Prostate gland (tissue), 2 donors: ENCODE results near the gene MAGI3. TPM values are rescaled to one million over a fixed set of nuclear protein-coding genes. Genes with fewer than 3 reads are reported as not detected.

Experiments used
- DNase-seq: peaks from one replicate; pipeline ENCODE4 v3.0.0-alpha.2; 2019; ENCODE audit warnings: low spot score
- H3K27ac ChIP-seq, 2 donors: fragments of 200-600 bp; sonication (generic); 2 replicates each; pipeline ENCODE4 v1.5.1; 2017 to 2019
- H3K27me3 ChIP-seq: fragments of 200-600 bp; sonication (generic); replicated peaks from 2 replicates; pipeline ENCODE4 v1.5.1; 2019; ENCODE audit not compliant: insufficient read depth
- H3K36me3 ChIP-seq, 2 donors: fragments of 200-600 bp; sonication (generic); 1 replicate in 1 of 2; 2 replicates in 1 of 2; pipeline versions ENCODE4 v1.5.1 to v1.8.1; 2017 to 2019
- H3K4me1 ChIP-seq: fragments of 200-600 bp; sonication (generic); replicated peaks from 2 replicates; pipeline ENCODE4 v1.5.1; 2019
- H3K4me3 ChIP-seq, 2 donors: fragments of 200-600 bp; sonication (generic); 2 replicates each; pipeline ENCODE4 v1.5.1; 2017 to 2019
- H3K9me3 ChIP-seq: fragments of 200-600 bp; sonication (generic); 2 replicates; pipeline ENCODE4 v1.5.1; 2017
- POLR2A ChIP-seq: fragments of 450-650 bp; IDR thresholded peaks from one replicate; pipeline ENCODE4 v1.6.1; 2016; ENCODE audit warnings: antibody characterized with exemption, mild to moderate bottlenecking
- POLR2AphosphoS5 ChIP-seq: sonication (generic); formaldehyde crosslinking; IDR thresholded peaks from one replicate; pipeline ENCODE4 v1.6.1; 2017; ENCODE audit warnings: antibody characterized with exemption
- WGBS: methylation state at CpG from one replicate; pipeline ENCODE4 v1.1.5; 2018; 5-methylcytosine and 5-hydroxymethylcytosine counted together
- intact Hi-C: fragments of 100-400 bp; cut with DNase I; formaldehyde crosslinking; loops from one replicate; pipeline ENCODE4 v1.14.2; 2022
- total RNA-seq, 2 donors: library from RNA; depleted of rRNA; stranded (reverse); fragments of >200 nt; gene quantifications; one replicate each; pipeline ENCODE4 v1.1.0, GENCODE V29; 2016
- TF ChIP-seq, protein P1 (sequence below), 4 experiments: fragments of 200-600 bp in 2 of 4; fragments of 450-650 bp in 2 of 4; sonication (generic) in 2 of 4; IDR thresholded peaks; 1 replicate in 3 of 4; 2 replicates in 1 of 4; pipeline ENCODE4 v1.5.1; 2016 to 2019; ENCODE audit warnings: antibody characterized with exemption in 4 of 4, mild to moderate bottlenecking in 2 of 4, moderate library complexity in 2 of 4

The MAGI3 gene
- total RNA-seq, 2 donors from 2014 or later: 20.2 to 23.2 TPM

DNA sequence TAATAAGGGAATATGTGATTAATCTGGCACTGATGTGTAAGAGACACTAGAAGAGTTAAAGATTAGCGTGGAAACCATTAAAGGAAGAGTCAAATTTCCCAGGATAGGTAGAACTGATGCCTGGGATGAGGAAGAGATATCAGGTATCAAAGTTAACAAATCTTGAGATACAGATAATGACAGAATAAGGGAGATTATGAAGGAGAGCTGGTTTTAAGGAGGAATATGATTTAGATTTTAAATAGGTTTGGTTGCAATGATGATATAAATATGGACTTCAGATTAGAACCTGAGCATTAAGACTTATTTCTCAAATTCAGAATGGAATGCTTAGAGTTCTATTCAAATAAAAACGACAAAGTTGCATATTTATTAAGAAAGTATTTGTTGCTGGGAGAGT is 26.2 kb downstream of the MAGI3 start:
- H3K9me3 ChIP-seq: no peaks in the 10 kb centered on the region
- H3K4me3 ChIP-seq: no peak overlapping the region
- no peak overlapping the region for H3K27ac ChIP-seq
- TF ChIP-seq, protein P1, sequence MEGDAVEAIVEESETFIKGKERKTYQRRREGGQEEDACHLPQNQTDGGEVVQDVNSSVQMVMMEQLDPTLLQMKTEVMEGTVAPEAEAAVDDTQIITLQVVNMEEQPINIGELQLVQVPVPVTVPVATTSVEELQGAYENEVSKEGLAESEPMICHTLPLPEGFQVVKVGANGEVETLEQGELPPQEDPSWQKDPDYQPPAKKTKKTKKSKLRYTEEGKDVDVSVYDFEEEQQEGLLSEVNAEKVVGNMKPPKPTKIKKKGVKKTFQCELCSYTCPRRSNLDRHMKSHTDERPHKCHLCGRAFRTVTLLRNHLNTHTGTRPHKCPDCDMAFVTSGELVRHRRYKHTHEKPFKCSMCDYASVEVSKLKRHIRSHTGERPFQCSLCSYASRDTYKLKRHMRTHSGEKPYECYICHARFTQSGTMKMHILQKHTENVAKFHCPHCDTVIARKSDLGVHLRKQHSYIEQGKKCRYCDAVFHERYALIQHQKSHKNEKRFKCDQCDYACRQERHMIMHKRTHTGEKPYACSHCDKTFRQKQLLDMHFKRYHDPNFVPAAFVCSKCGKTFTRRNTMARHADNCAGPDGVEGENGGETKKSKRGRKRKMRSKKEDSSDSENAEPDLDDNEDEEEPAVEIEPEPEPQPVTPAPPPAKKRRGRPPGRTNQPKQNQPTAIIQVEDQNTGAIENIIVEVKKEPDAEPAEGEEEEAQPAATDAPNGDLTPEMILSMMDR (IDR thresholded peaks at IDR 0.05): no peak
- TF ChIP-seq POLR2A (no peak), POLR2AphosphoS5 (no peak)
- 92% methylated on average over 2 of the region's 2 CpGs for WGBS
- H3K27me3 ChIP-seq: no peaks in the 10 kb centered on the region
- no peaks in the 10 kb centered on the region for H3K4me1 ChIP-seq
- no peaks in the 10 kb centered on the region for H3K36me3 ChIP-seq
- intact Hi-C loops: no loop called here
- no peak for DNase-seq

DNA sequence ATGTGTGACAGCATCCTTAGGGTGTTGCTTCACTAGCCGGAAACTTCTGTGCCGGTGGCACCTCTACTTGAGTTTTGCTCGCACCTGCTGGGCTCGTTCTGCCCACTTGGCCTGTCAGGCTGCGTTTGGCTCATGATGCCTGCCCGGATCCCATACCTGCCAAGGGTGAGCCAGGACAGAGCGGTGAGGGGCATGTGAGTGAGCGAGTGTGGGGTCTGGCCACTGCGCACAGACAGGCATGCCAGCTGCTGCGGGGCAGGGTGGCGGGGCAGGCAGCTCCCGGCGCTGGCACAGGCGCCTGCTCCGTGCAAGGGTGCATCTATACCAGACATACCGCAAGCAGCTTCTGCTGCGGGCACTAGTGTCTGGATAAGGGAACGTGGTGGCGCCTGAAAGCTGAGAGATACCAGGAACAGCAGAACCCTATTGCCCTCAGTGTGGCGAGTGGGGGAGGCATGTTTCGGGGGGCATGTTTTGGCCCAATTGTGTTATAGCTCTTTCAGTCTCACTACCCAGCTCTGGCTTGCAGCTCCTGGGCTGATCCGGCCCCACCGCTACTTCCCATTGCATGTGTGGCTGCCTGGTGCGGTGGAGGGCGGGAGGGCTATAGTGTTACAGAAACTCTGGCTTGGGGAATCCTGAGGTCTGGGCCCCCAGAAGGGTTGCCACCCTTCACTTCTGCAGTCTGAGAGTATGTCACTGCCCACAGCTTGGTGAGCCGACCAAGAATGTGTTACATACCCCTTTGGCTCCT is 32.2 kb downstream of the MAGI3 start:
- Histone ChIP-seq H3K27ac (no peak overlapping the region), H3K4me3 (no peak overlapping the region), H3K36me3 (no peaks in the 10 kb centered on the region), H3K4me1 (no peaks in the 10 kb centered on the region), H3K9me3 (no peaks in the 10 kb centered on the region), H3K27me3 (no peaks in the 10 kb centered on the region)
- TF ChIP-seq POLR2A: no peak
- TF ChIP-seq, protein P1 (IDR thresholded peaks at IDR 0.05): no peak
- no peak for TF ChIP-seq POLR2AphosphoS5
- no peak for DNase-seq
- whole genome bisulfite sequencing: 97% methylated on average over 26 of the region's 26 CpGs
- intact Hi-C loops: no loop called here

GRCh38 chr1:113423826-113424225 is 33.5 kb downstream of the MAGI3 start:
- H3K4me3 ChIP-seq: no peak overlapping the region
- 95% methylated on average over 13 of the region's 14 CpGs for WGBS
- H3K4me1 ChIP-seq: no peaks in the 10 kb centered on the region
- no peaks in the 10 kb centered on the region for H3K27me3 ChIP-seq
- TF ChIP-seq POLR2A (no peak), POLR2AphosphoS5 (no peak)
- TF ChIP-seq, protein P1 (IDR thresholded peaks at IDR 0.05): no peak
- intact Hi-C loops: no loop called here
- H3K36me3 ChIP-seq: no peaks in the 10 kb centered on the region
- no peak for DNase-seq
- H3K9me3 ChIP-seq: no peaks in the 10 kb centered on the region
- no peak overlapping the region for H3K27ac ChIP-seq

DNA sequence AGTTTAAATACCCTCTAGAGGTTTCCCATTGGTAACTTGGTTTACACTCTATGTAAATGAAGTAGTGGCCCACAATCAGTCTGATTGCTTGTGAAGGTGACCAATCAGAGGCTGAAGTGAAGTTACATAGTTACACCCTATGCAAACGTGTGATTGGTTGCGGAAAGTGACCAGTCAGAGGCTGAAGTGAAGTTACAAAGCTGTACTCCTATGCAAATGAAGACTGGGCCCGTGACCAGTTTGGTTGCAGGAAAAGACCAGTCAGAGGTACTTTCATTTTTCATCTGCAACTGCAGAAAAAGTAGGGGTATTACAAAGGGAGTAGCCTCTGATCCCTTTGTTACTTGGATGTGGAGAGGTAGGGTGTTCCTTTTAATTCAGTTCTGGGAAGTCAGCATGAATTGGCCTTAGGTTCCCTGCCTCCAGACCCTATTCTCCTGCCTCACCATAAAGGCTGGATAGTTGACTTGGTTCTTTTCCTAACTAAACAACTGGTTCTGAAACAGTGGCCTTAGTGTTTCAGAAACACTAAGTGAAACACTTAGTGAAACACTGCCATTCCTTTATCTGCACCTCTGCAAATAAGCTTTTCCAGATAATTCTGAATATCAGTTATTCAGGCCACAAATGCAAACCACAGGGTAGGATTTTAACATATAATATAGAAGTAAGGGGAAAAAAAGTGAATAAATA is 39.3 kb downstream of the MAGI3 start:
- DNase-seq: no peak
- no peak overlapping the region for H3K27ac ChIP-seq
- no peaks in the 10 kb centered on the region for H3K9me3 ChIP-seq
- TF ChIP-seq POLR2A: no peak
- TF ChIP-seq, protein P1 (IDR thresholded peaks at IDR 0.05): no peak
- TF ChIP-seq POLR2AphosphoS5: no peak
- intact Hi-C loops: no loop called here
- H3K4me3 ChIP-seq: no peak overlapping the region
- no peaks in the 10 kb centered on the region for H3K36me3 ChIP-seq
- no peaks in the 10 kb centered on the region for H3K4me1 ChIP-seq
- H3K27me3 ChIP-seq: no peaks in the 10 kb centered on the region
- WGBS: 95% methylated on average over 3 of the region's 3 CpGs

- no peaks in the 10 kb centered on the region for H3K4me1 ChIP-seq
- intact Hi-C loops: no loop called here
Measured at GRCh38 chr1:113433184-113433583, 42.9 kb downstream of the MAGI3 start.

More at GRCh38 chr1:113433184-113433583, 42.9 kb downstream of the MAGI3 start:
- DNase-seq: no peak
- H3K36me3 ChIP-seq: no peaks in the 10 kb centered on the region
- no peaks in the 10 kb centered on the region for H3K27me3 ChIP-seq
- no peak overlapping the region for H3K4me3 ChIP-seq
- TF ChIP-seq POLR2A: no peak
- TF ChIP-seq POLR2AphosphoS5: no peak
- TF ChIP-seq, protein P1 (IDR thresholded peaks at IDR 0.05): no peak
- H3K9me3 ChIP-seq: no peaks in the 10 kb centered on the region
- no peak overlapping the region for H3K27ac ChIP-seq
